GM12874 (cell line): ENCODE data around the gene IQCH.

Experiments
- TF ChIP-seq, protein P1 (sequence below): IDR thresholded peaks from 2 replicates; pipeline ENCODE4 v1.5.1; 2011; ENCODE audit warnings: low read depth, mild to moderate bottlenecking, control low read depth, low read length, moderate library complexity; ENCODE audit not compliant: insufficient read depth

Gene IQCH

DNA sequence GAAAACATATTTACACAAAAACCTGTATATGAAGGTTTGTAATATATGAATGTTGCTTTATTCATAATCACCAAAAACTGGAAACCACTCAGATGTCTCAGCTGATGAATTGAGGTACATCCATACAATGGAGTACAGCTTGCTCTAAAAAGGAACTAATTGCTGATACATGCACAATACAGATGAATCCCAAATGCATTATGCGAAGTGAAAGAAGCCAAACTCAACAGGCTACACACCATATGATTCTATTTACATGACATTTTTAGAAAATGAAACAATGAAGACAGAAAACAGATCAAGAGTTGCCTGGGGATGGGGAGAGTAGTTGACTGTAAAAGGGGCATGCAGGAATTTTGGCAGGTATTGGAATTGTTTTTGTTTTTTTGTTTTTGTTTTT, 95.5 kb downstream of the IQCH start:
- TF ChIP-seq, protein P1, sequence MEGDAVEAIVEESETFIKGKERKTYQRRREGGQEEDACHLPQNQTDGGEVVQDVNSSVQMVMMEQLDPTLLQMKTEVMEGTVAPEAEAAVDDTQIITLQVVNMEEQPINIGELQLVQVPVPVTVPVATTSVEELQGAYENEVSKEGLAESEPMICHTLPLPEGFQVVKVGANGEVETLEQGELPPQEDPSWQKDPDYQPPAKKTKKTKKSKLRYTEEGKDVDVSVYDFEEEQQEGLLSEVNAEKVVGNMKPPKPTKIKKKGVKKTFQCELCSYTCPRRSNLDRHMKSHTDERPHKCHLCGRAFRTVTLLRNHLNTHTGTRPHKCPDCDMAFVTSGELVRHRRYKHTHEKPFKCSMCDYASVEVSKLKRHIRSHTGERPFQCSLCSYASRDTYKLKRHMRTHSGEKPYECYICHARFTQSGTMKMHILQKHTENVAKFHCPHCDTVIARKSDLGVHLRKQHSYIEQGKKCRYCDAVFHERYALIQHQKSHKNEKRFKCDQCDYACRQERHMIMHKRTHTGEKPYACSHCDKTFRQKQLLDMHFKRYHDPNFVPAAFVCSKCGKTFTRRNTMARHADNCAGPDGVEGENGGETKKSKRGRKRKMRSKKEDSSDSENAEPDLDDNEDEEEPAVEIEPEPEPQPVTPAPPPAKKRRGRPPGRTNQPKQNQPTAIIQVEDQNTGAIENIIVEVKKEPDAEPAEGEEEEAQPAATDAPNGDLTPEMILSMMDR = no peak

GRCh38 chr15:67358391-67358790, 103.8 kb downstream of the IQCH start:
- TF ChIP-seq, protein P1 = no peak

- TF ChIP-seq, protein P1 = no peak
These were observed 104.2 kb downstream of the IQCH start for GRCh38 chr15:67358812-67359211.

DNA sequence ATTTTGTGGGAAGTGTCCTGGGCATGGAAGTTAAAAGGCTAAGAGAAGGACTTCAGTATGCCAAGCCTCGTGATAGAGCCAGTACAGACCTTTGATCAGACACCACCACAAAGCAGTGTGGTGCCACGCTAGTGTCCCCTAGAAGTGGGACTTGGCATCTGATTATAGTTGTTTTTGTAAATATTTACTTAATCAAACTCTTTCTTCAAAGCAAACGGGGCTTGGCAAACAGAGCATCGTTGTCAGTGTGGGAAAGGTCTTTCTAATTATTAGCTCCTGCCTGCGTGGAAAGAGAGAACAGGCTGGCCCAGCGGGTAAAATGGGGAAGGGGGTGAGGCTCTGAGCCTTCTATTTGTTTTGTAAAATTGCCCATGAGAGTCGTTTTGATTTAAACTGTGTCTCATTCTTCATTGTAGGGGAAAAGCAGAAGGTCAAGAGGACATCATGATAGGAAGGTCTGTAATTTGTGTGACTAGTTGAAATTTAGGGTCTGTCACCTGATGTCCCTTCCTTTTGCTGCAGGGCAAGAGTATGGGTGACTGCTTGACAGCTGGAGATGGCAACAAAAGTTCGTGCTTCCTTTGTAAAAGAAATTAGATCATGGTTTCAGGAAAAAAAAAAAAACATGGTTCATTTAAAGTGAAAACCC, 105.0 kb downstream of the IQCH start:
- TF ChIP-seq, protein P1 = no peak

DNA sequence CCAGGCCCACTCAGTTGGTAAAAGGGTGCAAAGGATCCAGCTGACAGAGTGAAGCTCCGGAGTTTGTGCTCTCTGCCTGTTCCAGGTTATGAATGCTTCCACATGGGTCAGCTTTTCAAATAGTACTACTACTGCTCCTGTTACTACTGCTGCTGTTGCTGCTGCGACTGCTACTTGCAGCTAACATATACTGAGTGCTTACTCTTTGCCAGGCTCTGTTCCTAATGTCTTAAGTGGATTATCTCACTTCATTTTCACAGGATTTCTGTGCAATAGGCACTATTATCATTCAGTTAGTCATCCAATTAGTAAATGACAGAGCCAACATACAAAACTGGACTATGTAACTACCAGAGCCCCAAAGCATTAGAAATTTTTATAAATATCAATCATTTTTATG, 106.5 kb downstream of the IQCH start:
- TF ChIP-seq, protein P1 = no peak

DNA sequence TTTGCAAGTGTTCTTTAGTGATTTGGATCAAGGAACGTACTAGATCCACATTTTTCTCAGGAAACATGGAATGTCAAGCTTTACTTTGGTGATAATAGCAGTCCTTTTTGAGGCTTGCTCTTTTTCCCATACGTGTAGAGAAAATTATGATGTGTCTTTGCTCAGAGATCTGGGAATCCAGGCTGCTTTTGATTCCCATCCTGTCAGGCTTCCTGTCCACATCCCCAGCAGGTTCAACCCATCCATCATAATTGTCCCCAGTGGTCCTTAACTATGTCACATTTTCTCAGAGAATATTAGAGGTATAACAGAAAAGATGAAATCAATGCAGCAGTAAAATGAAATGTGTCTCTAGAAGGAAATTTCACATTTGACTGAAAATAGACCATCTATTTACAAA, 111.4 kb downstream of the IQCH start:
- TF ChIP-seq, protein P1 = no peak

DNA sequence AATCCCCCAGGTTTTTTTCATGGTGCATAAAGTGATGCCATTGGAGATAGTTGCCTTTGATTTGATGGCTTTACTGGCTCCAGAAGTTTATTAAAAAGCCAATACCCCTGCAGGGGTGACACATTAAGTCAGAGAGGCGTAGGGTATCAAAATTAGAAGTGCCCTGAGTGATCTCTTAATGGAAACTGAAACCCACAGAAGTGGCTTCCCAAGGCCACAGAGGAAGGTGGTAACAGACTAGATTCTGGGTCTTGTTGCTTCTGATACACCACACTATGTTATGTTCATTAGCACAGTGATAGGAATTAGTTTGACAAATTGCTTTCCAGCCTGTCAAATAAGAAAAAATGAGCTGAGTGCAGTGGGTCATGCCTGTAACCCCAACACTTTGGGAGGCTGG, 112.3 kb downstream of the IQCH start:
- TF ChIP-seq, protein P1 = no peak
